Fibroblast of lung (primary cell): ENCODE measurements around the gene SNAPIN.

Source experiments
- CTCF ChIP-seq, 2 donors: IDR thresholded peaks in 1 of 2; conservative IDR thresholded peaks in 1 of 2; 1 replicate in 1 of 2; 2 replicates in 1 of 2; pipeline ENCODE4 v1.5.1; 2011 to 2012; ENCODE audit warnings: low read length in 2 of 2, control low read depth in 1 of 2, inconsistent platforms in 1 of 2, low read depth in 1 of 2, mild to moderate bottlenecking in 1 of 2
- EZH2 ChIP-seq: IDR thresholded peaks from 2 replicates; pipeline ENCODE4 v1.5.1; 2012; ENCODE audit warnings: low read length, control low read depth, mild to moderate bottlenecking; ENCODE audit errors: missing control alignments

DNA sequence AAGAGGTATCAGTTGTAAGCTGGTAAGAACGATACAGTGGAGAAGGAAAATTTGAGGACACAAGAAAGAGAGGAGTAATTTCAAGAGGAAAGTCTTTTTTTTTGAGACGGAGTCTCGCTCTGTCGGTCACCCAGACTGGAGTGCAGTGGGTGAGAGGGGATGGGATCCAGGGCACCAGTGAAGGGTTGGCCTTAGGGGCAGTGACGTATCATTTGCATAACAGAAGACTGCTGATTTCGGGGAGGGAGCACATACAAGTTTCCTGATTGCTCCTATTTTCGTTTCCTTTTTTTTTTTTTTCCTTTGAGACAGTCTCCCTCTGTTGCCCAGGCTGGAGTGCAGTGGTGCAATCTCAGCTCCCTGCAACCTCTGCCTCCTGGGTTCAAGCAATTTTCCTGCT lies 35.4 kb upstream of the SNAPIN start:
- TF ChIP-seq CTCF (conservative IDR thresholded peaks at IDR 0.05 in 1 of 2, IDR thresholded peaks at IDR 0.05 in 1 of 2; ENCODE audit: low read depth in 1 of 2, low read length in 2 of 2) (no peak), EZH2 (no peak)
